Activated naive CD8-positive, alpha-beta T cell treated with anti-CD3 and anti-CD28 coated beads, Interleukin-2, amount 10 ng/mL, durations not matched to agents 7 days and 5 days (primary cell): Measurements from ENCODE around the gene USP6NL. TPM values are rescaled to one million over a fixed set of nuclear protein-coding genes. Genes with fewer than 3 reads are reported as not detected.
"Not testable (repeated sequence)": the region's sequence is repeated elsewhere in the genome, so short reads cannot be mapped to it uniquely, and the experiment has no call there.

Experiments
- ATAC-seq: fragments of 150-1000 bp; cut with Tn5 transposase; one replicate; pipeline ENCODE4 v1.10.0; 2021; ENCODE audit warnings: low read depth, moderate library complexity
- POLR2A ChIA-PET: fragments of 350-600 bp; sonication (Branson Sonifier 250); formaldehyde crosslinking; loops from one replicate; lab custom pipeline; 2021; ENCODE audit warnings: antibody characterized with exemption; lab: Charles Lee
- DNase-seq: peaks from one replicate; pipeline ENCODE4 v3.0.0; 2021
- H3K27ac Mint-ChIP-seq: one replicate; pipeline ENCODE4 v1.8.0; 2022; ENCODE audit warnings: mild to moderate bottlenecking, mixed read lengths
- H3K27me3 Mint-ChIP-seq: one replicate; pipeline ENCODE4 v1.8.0; 2022; ENCODE audit warnings: mild to moderate bottlenecking, moderate library complexity, mixed read lengths
- H3K36me3 Mint-ChIP-seq: one replicate; pipeline ENCODE4 v1.8.0; 2021; ENCODE audit warnings: mild to moderate bottlenecking, mixed read lengths
- H3K4me1 Mint-ChIP-seq: one replicate; pipeline ENCODE4 v1.8.0; 2021; ENCODE audit warnings: mixed read lengths
- H3K4me3 Mint-ChIP-seq: one replicate; pipeline ENCODE4 v1.8.0; 2022; ENCODE audit warnings: mild to moderate bottlenecking, moderate library complexity, mixed read lengths
- H3K9me3 Mint-ChIP-seq: one replicate; pipeline ENCODE4 v1.8.0; 2021; ENCODE audit warnings: mixed read lengths
- total RNA-seq, 2 experiments: library from RNA; stranded (reverse); gene quantifications; one replicate each; pipeline ENCODE4 v1.2.3, GENCODE V29; 2021

Gene USP6NL
- total RNA-seq, 2 experiments from 2014 or later: 4.4 to 5.6 TPM

DNA sequence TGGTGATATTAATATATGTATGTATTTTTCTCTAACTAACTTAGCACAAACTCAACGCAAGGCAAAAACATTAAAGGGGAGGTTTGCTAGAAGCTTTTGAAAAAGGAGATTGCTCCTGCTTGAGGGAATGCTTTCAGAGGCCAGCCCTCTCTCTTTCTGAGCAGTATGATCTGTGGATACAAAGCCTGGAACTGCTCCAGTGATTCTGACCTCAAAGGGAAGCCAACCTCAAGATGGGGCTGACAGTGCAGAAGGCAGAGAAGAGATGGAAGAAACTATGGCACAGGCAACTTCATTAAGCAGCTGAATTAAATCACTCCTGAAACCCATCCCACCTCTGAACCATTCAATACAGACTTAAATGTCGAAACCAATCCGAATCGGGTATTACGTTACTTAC is 102.4 kb downstream of the USP6NL start:
- POLR2A ChIA-PET: no interaction called here
- H3K4me3 Mint-ChIP-seq: no peak overlapping the region
- no peaks in the 10 kb centered on the region for H3K9me3 Mint-ChIP-seq
- H3K36me3 Mint-ChIP-seq: no peaks in the 10 kb centered on the region
- no peak overlapping the region for H3K27ac Mint-ChIP-seq
- no peaks in the 10 kb centered on the region for H3K4me1 Mint-ChIP-seq
- no peak for ATAC-seq
- peaks cover 6% of the 10 kb centered on the region for H3K27me3 Mint-ChIP-seq
- no peak for DNase-seq

DNA sequence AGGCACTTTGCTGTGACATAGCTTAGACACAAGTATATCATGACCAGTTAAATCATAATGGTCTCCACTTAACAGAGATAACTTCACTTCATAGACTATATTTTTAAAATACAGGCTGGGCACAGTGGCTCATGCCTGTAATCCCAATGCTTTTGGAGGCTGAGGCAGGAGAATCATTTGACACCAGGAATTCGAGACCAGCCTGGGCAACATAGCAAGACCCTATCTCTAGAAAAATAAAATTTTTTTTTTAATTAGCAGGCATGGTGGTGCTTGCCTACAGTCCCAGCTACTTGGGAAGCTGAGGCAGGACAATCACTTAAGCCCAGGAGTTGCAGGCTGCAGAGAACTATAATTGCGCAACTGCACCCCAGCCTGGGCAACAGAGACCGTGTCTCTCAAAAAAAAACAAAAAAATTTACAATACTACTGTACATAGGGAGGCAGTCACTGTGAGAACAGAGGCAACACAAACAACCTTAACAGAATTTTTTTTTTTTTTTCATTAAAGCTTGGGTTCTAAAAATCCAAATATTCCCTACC is 105.1 kb downstream of the USP6NL start:
- Mint-ChIP-seq H3K4me3 (no peak overlapping the region), H3K9me3 (no peaks in the 10 kb centered on the region), H3K36me3 (no peaks in the 10 kb centered on the region), H3K27ac (no peak overlapping the region), H3K4me1 (no peaks in the 10 kb centered on the region), H3K27me3 (no peaks in the 10 kb centered on the region)
- no peak for ATAC-seq
- DNase-seq: no peak
- POLR2A ChIA-PET: no interaction called here

DNA sequence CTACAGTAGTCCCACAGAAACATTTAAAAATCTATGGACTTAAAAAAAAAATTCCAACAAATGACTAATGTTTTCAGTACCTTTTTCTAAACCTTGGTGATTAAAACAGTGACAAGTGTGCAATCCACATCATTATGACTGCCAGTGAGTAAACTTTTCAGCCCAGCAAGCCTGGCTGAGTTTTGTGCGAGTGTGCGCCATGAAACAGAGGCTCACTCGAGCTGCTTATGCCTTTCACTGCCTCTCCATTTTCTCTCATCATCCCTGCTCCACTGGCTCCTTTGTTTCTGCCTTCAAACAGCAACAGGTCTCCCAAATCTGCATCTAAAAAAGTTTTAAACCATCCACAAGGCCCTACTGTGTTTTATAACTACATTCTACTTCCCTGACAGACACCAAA is 105.8 kb downstream of the USP6NL start:
- ATAC-seq: no peak
- POLR2A ChIA-PET: no interaction called here
- no peak overlapping the region for H3K4me3 Mint-ChIP-seq

DNA sequence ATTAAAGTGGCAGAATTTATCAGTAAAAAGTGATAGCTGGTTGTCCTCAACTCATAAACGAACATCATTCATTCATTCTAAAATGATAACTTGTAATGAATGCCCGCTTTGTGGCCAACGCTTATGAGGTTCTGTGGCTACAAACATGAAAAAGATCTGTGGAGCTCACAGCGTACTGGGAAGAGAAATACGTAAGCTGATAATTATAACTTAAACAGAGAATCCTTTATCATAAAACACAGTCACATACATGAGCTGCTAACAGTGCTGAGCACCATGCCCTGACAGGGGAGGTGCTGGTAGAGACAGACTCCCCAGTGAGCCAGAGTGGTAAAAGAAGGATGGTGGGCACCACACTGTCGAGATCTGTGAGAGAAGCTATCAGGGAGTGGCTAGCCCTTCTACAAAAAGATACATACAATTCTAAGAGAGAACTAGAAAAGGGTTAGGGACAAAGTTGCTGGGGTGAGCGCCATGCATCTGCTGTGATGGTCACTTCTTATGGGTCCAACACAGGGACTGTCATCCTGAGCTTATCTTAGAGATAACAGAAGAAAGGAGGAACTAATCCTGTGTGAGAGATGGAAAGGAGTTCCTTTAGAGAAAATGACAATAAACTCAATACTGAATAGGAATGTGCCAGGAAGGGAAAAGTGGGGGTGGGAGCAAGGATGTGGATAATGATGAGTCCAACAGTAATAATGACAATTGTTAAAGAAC is 106.7 kb downstream of the USP6NL start:
- ATAC-seq (no peak), DNase-seq (no peak)
- Mint-ChIP-seq H3K27ac (no peak overlapping the region), H3K36me3 (no peaks in the 10 kb centered on the region), H3K4me1 (peaks cover 4% of the 10 kb centered on the region), H3K27me3 (no peaks in the 10 kb centered on the region), H3K9me3 (no peaks in the 10 kb centered on the region), H3K4me3 (no peak overlapping the region)
- POLR2A ChIA-PET: interaction anchor here (0.5 kb wide), 1 partner anchor 1828 kb away, joined by 4 read pairs; no protein-coding TSS in a partner anchor

More for the DNA sequence above, 105.8 kb downstream of the USP6NL start:
- Mint-ChIP-seq H3K27me3 (no peaks in the 10 kb centered on the region), H3K9me3 (no peaks in the 10 kb centered on the region), H3K4me1 (peaks cover under 1% of the 10 kb centered on the region), H3K36me3 (no peaks in the 10 kb centered on the region), H3K27ac (no peak overlapping the region)
- DNase-seq: no peak

DNA sequence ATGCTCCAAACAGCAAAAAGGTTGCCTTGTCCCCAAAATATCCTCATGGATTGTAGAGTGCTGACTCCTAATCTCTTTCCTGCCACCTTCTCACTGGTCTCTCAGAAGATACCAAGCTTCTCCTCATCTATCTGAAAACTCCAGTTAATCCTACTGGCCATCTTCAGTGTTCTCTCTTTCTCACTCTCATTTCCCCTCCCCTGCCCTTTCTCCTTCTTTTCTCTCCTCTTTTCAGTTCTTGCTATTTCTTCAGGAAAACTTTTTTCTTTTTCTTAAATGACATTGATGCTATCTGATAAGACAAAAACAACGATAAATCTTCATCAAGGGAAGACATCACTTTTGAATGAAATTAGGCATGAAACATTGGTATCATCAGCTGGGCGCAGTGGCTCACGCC is 109.8 kb downstream of the USP6NL start:
- DNase-seq: no peak
- no peaks in the 10 kb centered on the region for H3K36me3 Mint-ChIP-seq
- peaks cover 9% of the 10 kb centered on the region for H3K4me1 Mint-ChIP-seq
- POLR2A ChIA-PET: no interaction called here
- H3K9me3 Mint-ChIP-seq: no peaks in the 10 kb centered on the region
- no peak overlapping the region for H3K27ac Mint-ChIP-seq
- H3K4me3 Mint-ChIP-seq: no peak overlapping the region
- no peak for ATAC-seq
- no peaks in the 10 kb centered on the region for H3K27me3 Mint-ChIP-seq

DNA sequence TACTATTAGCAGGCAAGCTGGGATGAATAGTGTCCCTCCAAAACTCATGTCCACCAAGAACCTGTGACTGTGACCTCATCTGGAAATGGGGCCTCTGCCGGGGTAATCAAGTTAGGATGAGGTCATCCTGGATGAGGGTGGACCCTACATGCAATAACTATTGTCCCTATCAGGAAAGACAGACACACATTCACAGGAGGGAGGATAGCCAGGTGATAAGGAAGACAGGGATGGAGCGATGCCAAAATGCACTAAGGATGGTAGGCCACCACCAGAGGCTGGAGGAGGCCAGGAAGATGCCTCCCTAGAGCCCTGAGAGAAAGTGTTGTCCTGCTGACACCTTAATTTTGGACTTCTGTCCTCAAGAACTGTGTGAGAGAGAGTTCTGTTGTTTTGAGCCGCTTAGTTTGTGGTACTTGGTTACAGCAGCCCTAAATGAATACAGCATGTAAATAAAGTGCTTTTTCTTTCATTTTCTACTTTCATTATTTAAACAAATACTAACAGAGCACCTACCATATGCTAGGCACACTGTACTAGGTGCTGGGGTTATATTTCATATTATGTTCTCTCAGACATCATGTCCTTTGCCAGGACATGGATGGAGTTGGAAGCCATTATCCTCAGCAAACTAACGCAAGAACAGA is 111.9 kb downstream of the USP6NL start:
- POLR2A ChIA-PET: no interaction called here
- ATAC-seq (no peak), DNase-seq (no peak)
- no peaks in the 10 kb centered on the region for H3K27me3 Mint-ChIP-seq
- no peak overlapping the region for H3K27ac Mint-ChIP-seq
- no peaks in the 10 kb centered on the region for H3K9me3 Mint-ChIP-seq
- peaks cover 9% of the 10 kb centered on the region for H3K4me1 Mint-ChIP-seq
- H3K4me3 Mint-ChIP-seq: no peak overlapping the region
- no peaks in the 10 kb centered on the region for H3K36me3 Mint-ChIP-seq

DNA sequence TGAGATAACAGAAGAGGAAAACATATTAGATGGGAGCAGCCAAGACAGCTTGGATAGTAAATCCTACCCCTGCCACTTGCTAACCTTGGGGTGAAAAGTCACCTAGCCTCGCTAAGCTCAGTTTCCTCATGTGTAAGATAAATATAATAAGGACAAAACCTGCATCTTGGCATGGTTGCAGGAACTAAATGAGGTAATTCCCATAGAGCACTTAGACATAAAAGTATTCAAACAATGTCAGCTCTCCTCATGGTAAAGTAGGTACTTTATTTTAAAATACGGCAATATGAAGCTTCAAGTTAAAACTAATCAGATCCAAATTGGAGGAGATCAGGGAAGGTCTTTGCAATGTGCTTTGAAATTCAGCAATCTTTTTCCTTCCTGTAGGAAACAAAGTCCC is 113.1 kb downstream of the USP6NL start:
- DNase-seq (no peak), ATAC-seq (no peak)
- Mint-ChIP-seq H3K27me3 (no peaks in the 10 kb centered on the region), H3K36me3 (no peaks in the 10 kb centered on the region), H3K4me3 (no peak overlapping the region), H3K27ac (no peak overlapping the region), H3K9me3 (no peaks in the 10 kb centered on the region), H3K4me1 (peaks cover 9% of the 10 kb centered on the region)
- POLR2A ChIA-PET: no interaction called here

DNA sequence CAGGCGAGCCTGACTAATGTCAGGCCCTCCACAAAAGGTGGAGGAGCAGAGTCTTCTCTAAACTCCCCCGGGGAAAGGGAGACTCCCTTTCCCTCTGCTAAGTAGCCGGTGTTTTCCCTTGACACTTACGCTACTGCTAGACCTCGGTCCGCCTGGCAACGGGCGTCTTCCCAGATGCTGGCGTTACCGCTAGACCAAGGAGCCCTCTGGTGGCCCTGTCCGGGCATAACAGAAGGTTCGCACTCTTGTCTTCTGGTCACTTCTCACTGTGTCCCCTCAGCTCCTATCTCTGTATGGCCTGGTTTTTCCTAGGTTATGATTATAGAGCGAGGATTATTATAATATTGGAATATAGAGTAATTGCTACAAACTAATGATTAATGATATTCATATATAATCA is 116.5 kb downstream of the USP6NL start:
- H3K4me3 Mint-ChIP-seq, H3K36me3 Mint-ChIP-seq, H3K9me3 Mint-ChIP-seq, H3K27me3 Mint-ChIP-seq, H3K4me1 Mint-ChIP-seq, POLR2A ChIA-PET, DNase-seq, H3K27ac Mint-ChIP-seq, ATAC-seq: not testable (repeated sequence)

DNA sequence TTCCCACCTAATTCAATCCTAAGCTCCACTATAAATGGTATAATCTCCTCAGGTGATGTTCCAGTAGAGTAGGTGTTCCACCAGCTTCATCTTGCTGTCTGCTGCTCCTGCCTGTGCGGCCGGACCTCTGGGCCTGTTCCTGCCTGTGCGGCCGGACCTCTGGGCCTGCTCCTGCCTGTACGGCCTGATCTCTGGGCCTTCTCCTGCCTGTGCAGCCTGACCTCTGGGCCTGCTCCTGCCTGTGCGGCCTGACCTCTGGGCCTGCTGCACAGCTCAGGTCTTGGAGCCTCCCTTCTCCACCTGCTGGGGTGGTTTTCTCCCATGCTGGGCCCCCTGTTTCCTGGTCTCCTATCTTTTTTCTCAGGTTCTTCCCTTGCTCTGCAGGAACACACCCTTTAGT is 117.8 kb downstream of the USP6NL start:
- H3K4me3 Mint-ChIP-seq: no peak overlapping the region
- ATAC-seq: no peak
- POLR2A ChIA-PET: no interaction called here
- H3K36me3 Mint-ChIP-seq: no peaks in the 10 kb centered on the region
- H3K9me3 Mint-ChIP-seq: no peaks in the 10 kb centered on the region
- no peak for DNase-seq
- peaks cover 1% of the 10 kb centered on the region for H3K4me1 Mint-ChIP-seq
- H3K27ac Mint-ChIP-seq: no peak overlapping the region
- H3K27me3 Mint-ChIP-seq: no peaks in the 10 kb centered on the region

DNA sequence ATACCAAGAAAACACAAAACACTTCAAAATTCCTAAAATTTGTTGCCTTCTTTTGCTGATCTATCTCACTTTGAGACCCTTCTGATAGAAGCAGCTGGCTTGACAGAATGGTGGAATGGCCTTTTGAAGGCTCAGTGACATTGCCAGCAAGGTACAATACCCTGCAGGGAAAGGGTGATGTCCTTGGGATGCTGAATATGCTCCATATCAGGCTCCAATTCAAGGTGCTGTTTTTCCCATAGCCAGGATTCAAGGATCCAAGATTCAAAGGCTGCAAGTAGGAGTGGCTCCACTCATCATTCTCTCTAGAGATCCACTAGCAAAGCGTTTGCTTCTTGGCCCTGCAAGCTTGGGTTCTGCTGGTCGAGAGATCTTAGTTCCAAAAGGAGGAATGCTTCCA is 120.4 kb downstream of the USP6NL start:
- Mint-ChIP-seq H3K4me1 (no peaks in the 10 kb centered on the region), H3K27me3 (no peaks in the 10 kb centered on the region), H3K36me3 (no peaks in the 10 kb centered on the region), H3K27ac (no peak overlapping the region), H3K9me3 (no peaks in the 10 kb centered on the region), H3K4me3 (no peak overlapping the region)
- POLR2A ChIA-PET: no interaction called here
- ATAC-seq (no peak), DNase-seq (no peak)

DNA sequence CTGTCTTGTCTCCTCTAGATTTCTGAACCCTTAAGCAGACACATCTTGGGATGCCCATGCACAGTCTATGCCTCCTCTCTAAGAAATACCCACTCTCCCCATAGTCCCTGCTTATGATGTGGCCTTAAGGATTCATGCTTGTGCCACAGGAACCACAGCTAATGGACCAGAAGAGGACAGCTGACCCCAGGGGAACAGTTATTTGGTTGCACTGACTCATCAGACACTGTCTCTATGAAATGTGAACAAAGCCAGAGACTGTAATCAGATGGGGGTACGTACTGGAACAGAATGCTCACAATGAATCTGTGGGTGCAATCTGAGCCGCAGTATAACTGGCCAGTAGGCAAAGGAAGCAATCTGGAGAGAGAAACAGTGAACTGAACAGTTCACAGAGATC is 121.9 kb downstream of the USP6NL start:
- no peak overlapping the region for H3K27ac Mint-ChIP-seq
- H3K36me3 Mint-ChIP-seq: peaks cover 2% of the 10 kb centered on the region
- ATAC-seq (no peak), DNase-seq (no peak)
- POLR2A ChIA-PET: no interaction called here
- H3K4me3 Mint-ChIP-seq: no peak overlapping the region
- H3K4me1 Mint-ChIP-seq: no peaks in the 10 kb centered on the region
- no peaks in the 10 kb centered on the region for H3K9me3 Mint-ChIP-seq
- H3K27me3 Mint-ChIP-seq: no peaks in the 10 kb centered on the region

DNA sequence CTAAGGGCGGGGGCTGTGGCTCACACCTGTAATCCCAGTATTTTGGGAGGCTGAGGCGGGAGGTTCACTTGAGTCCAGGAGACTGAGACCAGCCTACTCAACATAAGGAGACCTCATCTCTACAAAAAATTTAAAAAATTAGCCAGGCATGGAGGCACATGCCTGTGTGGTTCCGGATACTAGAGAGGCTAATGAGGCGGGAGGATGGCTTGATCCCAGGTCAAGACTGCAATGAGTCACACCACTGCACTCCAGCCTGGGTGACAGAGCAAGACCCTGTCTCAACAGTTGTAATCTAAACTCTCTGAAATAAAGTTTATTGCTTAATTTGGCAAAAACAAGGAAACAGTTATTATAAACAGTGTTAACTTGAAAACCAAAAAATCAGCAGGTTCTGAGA is 123.3 kb downstream of the USP6NL start:
- Mint-ChIP-seq H3K36me3 (peaks cover 6% of the 10 kb centered on the region), H3K9me3 (no peaks in the 10 kb centered on the region), H3K27me3 (no peaks in the 10 kb centered on the region), H3K27ac (no peak overlapping the region), H3K4me1 (no peaks in the 10 kb centered on the region), H3K4me3 (no peak overlapping the region)
- POLR2A ChIA-PET: no interaction called here
- DNase-seq (no peak), ATAC-seq (no peak)

DNA sequence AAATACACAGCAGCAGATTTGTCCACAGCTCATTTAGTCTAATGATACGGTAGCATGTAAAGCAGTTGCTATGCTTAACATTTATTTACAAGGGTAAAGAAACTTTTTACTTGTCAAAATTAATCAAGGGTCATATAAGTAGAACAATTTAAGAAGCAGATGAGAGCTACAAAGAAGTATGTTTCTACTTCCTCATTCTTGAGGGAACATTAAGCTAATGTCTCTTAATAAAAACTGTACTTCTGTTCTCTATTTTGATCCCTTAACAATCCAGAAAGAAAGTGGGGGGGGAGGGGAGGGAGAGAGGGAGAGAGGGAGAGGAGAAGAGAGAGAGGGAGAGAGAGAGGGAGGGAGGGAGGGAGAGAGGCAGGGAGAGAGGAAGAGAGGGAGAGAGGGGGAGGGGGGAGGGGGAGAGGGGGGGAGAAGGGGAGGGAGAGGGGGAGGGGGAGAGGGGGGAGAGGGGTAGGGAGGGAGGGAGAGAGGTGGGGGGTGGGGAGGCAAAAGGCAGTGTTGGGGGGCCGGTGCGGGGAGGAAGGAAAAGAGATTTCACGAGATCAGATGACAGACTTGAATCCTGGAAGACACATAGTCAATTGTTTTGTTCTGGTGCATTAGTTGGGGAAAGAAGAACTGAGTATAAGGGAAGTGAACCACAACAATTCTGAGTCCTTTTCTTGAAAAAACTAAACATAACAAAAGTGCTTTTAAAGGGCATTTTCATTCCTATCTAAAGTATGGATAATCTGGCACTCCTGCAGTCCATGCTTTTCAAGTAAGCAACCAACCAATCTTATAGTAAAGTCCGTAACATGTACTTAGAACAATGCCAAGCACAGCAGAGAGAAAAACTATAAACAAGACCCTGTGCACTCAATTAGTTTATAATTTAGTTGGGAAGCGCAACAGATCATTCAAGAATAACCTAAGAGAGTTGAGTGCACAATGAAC is 128.0 kb downstream of the USP6NL start:
- peaks cover 15% of the 10 kb centered on the region for H3K36me3 Mint-ChIP-seq
- no peaks in the 10 kb centered on the region for H3K27me3 Mint-ChIP-seq
- no peak overlapping the region for H3K4me3 Mint-ChIP-seq
- H3K27ac Mint-ChIP-seq: no peak overlapping the region
- ATAC-seq (no peak), DNase-seq (no peak)
- POLR2A ChIA-PET: interaction anchor here (0.7 kb wide), 2 partner anchors 257 to 333 kb away, joined by 3 read pairs; no protein-coding TSS in a partner anchor
- H3K4me1 Mint-ChIP-seq: peaks cover 11% of the 10 kb centered on the region
- no peaks in the 10 kb centered on the region for H3K9me3 Mint-ChIP-seq
